HG02623 (cell line): ENCODE measurements around the gene CHRNA1.

Experiments
- ATAC-seq: cut with Tn5 transposase; IDR thresholded peaks from one replicate; pipeline ENCODE4 v1.9.1; 2021; ENCODE audit warnings: moderate library complexity; ENCODE audit not compliant: unreplicated experiment

The CHRNA1 gene

GRCh38 chr2:174784316-174784715 is 20.0 kb upstream of the CHRNA1 start:
- ATAC-seq: no peak

GRCh38 chr2:174781996-174782395 is 17.7 kb upstream of the CHRNA1 start:
- ATAC-seq: no peak

GRCh38 chr2:174781298-174781697 is 17.0 kb upstream of the CHRNA1 start:
- no peak for ATAC-seq

- no peak for ATAC-seq
Observed at GRCh38 chr2:174780856-174781255, 16.6 kb upstream of the CHRNA1 start.

- ATAC-seq: no peak
Observed at GRCh38 chr2:174780191-174780840, 16.0 kb upstream of the CHRNA1 start.

- ATAC-seq: no peak
Observed at GRCh38 chr2:174779361-174779928, 15.2 kb upstream of the CHRNA1 start.

GRCh38 chr2:174778085-174778981 is 14.1 kb upstream of the CHRNA1 start:
- no peak for ATAC-seq

GRCh38 chr2:174777347-174778084 is 13.2 kb upstream of the CHRNA1 start:
- ATAC-seq: no peak

- ATAC-seq: no peak
Observed at GRCh38 chr2:174776675-174777074, 12.4 kb upstream of the CHRNA1 start.

- no peak for ATAC-seq
Observed at GRCh38 chr2:174776223-174776622, 12.0 kb upstream of the CHRNA1 start.

- ATAC-seq: no peak
Observed at GRCh38 chr2:174775571-174775980, 11.3 kb upstream of the CHRNA1 start.

- ATAC-seq: no peak
Observed at GRCh38 chr2:174774886-174775285, 10.6 kb upstream of the CHRNA1 start.

GRCh38 chr2:174773215-174773614 is 8.9 kb upstream of the CHRNA1 start:
- no peak for ATAC-seq

- ATAC-seq: no peak
Observed at GRCh38 chr2:174772472-174772801, 8.2 kb upstream of the CHRNA1 start.

GRCh38 chr2:174771631-174772471 is 7.6 kb upstream of the CHRNA1 start:
- ATAC-seq: peak; percentile 36

GRCh38 chr2:174771136-174771535 is 6.9 kb upstream of the CHRNA1 start:
- ATAC-seq: no peak

- no peak for ATAC-seq
Observed at GRCh38 chr2:174768557-174768956, 4.3 kb upstream of the CHRNA1 start.

- ATAC-seq: no peak
Observed at GRCh38 chr2:174766271-174766670, 2.0 kb upstream of the CHRNA1 start.

- ATAC-seq: no peak
Observed at GRCh38 chr2:174765576-174765975, 1.3 kb upstream of the CHRNA1 start.

GRCh38 chr2:174763780-174764179 is 492 bp downstream of the CHRNA1 start:
- ATAC-seq: no peak
